Activated naive CD4-positive, alpha-beta T cell treated with anti-CD3 and anti-CD28 coated beads, Interleukin-2, amount 10 ng/mL, durations not matched to agents 7 days and 5 days (primary cell): Measurements from ENCODE around the gene LGALS8.
"Not testable (repeated sequence)": the region's sequence is repeated elsewhere in the genome, so short reads cannot be mapped to it uniquely, and the experiment has no call there.

Source experiments
- CTCF ChIA-PET: fragments of 350-600 bp; sonication (Branson Sonifier 250); formaldehyde crosslinking; loops from one replicate; lab custom pipeline; 2021; ENCODE audit warnings: antibody characterized with exemption; lab: Charles Lee
- DNase-seq: peaks from one replicate; pipeline ENCODE4 v3.0.0-alpha.2; 2020
- H3K27ac Mint-ChIP-seq: one replicate; pipeline ENCODE4 v1.8.0; 2021; ENCODE audit warnings: mild to moderate bottlenecking, moderate library complexity, mixed read lengths
- H3K27me3 Mint-ChIP-seq: one replicate; pipeline ENCODE4 v1.8.0; 2021; ENCODE audit warnings: mild to moderate bottlenecking, mixed read lengths
- H3K36me3 Mint-ChIP-seq: one replicate; pipeline ENCODE4 v1.8.0; 2021; ENCODE audit warnings: mixed read lengths
- H3K4me1 Mint-ChIP-seq: one replicate; pipeline ENCODE4 v1.8.0; 2021; ENCODE audit warnings: mixed read lengths
- H3K4me3 Mint-ChIP-seq: one replicate; pipeline ENCODE4 v1.8.0; 2021; ENCODE audit warnings: mild to moderate bottlenecking, moderate library complexity, mixed read lengths
- H3K9me3 Mint-ChIP-seq: one replicate; pipeline ENCODE4 v1.8.0; 2021; ENCODE audit warnings: mixed read lengths

Gene LGALS8

DNA sequence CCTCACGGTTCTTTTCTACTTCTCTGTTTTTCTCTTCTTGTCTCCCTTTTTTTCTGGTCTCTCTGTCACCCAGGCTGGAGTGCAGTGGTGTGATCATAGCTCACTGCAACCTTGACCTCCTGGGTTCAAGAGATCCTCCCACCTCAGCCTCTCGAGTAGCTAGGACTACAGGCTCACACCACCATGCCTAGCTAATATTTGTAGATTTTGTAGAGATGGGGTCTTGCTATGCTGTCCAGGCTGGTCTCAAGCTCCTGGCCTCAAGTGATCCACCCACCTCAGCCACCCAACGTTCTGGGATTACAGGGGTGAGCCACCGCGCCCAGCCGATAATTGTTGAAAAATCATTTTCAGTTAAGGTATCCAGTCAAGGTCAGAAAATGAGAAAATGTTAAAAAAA is 25.9 kb upstream of the LGALS8 start:
- Mint-ChIP-seq H3K27me3 (peaks cover 19% of the 10 kb centered on the region), H3K36me3 (no peaks in the 10 kb centered on the region), H3K4me1 (peaks cover 8% of the 10 kb centered on the region), H3K27ac (no peak overlapping the region), H3K4me3 (no peak overlapping the region), H3K9me3 (no peaks in the 10 kb centered on the region)
- DNase-seq: no peak
- CTCF ChIA-PET: no interaction called here

GRCh38 chr1:236501093-236501492 is 22.7 kb upstream of the LGALS8 start:
- no peak overlapping the region for H3K27ac Mint-ChIP-seq
- no peak overlapping the region for H3K4me3 Mint-ChIP-seq
- H3K9me3 Mint-ChIP-seq: no peaks in the 10 kb centered on the region
- CTCF ChIA-PET: interaction anchor here (0.6 to 0.9 kb wide), 2 partner anchors 11 to 13 kb away, joined by 3 to 6 read pairs; no protein-coding TSS in a partner anchor
- H3K36me3 Mint-ChIP-seq: no peaks in the 10 kb centered on the region
- no peak for DNase-seq
- peaks cover 16% of the 10 kb centered on the region for H3K4me1 Mint-ChIP-seq
- peaks cover 26% of the 10 kb centered on the region for H3K27me3 Mint-ChIP-seq

- Mint-ChIP-seq H3K4me1 (peaks cover 16% of the 10 kb centered on the region), H3K9me3 (no peaks in the 10 kb centered on the region), H3K36me3 (no peaks in the 10 kb centered on the region), H3K27ac (peak overlapping the region; percentile 80), H3K27me3 (peaks cover 19% of the 10 kb centered on the region), H3K4me3 (peak overlapping the region; percentile 44)
- CTCF ChIA-PET: no interaction called here
- no peak for DNase-seq
These were observed 21.2 kb upstream of the LGALS8 start for GRCh38 chr1:236502579-236502971.

DNA sequence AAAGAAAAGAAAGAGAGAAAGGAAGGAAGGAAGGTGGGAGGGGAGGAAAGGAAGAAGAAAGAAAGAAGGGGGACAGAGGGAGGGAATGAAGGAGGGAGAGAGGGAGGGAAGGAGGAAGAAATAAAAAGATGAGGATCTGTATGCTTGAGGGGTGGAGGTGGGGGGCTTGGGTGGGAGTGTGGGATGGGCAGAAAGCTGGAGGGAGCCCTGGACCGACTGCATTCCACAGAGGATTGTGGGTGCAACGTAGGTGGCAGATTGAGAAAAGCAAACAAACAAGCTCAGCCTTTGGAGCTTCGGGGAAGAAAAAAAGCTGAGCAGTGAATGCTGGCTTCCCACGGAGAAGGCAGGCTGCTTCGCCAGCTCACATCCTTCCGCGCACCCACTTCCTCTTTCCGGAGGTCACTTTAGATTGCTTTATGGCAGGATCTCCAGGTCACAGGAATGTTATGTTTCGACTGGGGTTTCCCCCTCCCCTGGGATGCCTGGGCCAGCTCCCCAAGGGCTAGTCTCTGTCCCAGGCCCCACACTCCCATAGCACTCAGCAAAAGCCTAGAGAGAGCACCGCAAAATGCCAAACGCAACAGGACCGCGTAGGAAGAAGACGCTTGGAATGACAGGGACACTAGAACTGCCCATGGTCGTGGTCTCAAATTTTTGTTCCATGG is 20.7 kb upstream of the LGALS8 start:
- CTCF ChIA-PET: no interaction called here
- Mint-ChIP-seq H3K4me3 (peak overlapping the region; percentile 44), H3K9me3 (no peaks in the 10 kb centered on the region), H3K27me3 (peaks cover 19% of the 10 kb centered on the region), H3K27ac (peak overlapping the region; percentile 80), H3K36me3 (no peaks in the 10 kb centered on the region), H3K4me1 (peaks cover 16% of the 10 kb centered on the region)
- DNase-seq: no peak

GRCh38 chr1:236504338-236504737 is 19.4 kb upstream of the LGALS8 start:
- H3K9me3 Mint-ChIP-seq, DNase-seq, H3K36me3 Mint-ChIP-seq, H3K4me3 Mint-ChIP-seq, CTCF ChIA-PET, H3K27ac Mint-ChIP-seq: not testable (repeated sequence)
- peaks cover 19% of the 10 kb centered on the region for H3K27me3 Mint-ChIP-seq
- peaks cover 26% of the 10 kb centered on the region for H3K4me1 Mint-ChIP-seq

GRCh38 chr1:236507022-236507700 is 16.6 kb upstream of the LGALS8 start:
- H3K27ac Mint-ChIP-seq: no peak overlapping the region
- peaks cover 21% of the 10 kb centered on the region for H3K27me3 Mint-ChIP-seq
- no peaks in the 10 kb centered on the region for H3K36me3 Mint-ChIP-seq
- DNase-seq: no peak
- H3K9me3 Mint-ChIP-seq: no peaks in the 10 kb centered on the region
- CTCF ChIA-PET: no interaction called here
- H3K4me3 Mint-ChIP-seq: no peak overlapping the region
- peaks cover 36% of the 10 kb centered on the region for H3K4me1 Mint-ChIP-seq

DNA sequence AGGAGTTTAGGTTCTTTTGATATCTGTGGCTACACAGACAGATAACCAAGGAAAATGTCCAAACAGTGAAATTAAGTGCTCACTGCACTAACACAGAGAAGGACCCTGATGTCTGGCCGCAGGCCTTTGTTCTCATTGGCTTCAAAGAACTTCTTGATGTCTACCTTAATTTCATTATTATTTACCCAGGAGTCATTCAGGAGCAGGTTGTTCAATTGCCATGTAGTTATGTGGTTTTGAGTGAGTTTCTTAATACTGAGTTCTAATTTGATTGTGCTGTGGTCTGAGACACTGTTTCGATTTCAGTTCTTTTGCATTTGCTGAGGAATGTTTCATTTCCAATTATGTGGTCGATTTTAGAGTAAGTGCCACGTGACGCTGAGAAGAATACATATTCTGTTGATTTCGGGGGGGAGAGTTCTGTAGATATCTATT is 15.2 kb upstream of the LGALS8 start:
- H3K36me3 Mint-ChIP-seq: no peaks in the 10 kb centered on the region
- no peaks in the 10 kb centered on the region for H3K9me3 Mint-ChIP-seq
- no peak for DNase-seq
- CTCF ChIA-PET: no interaction called here
- H3K4me3 Mint-ChIP-seq: no peak overlapping the region
- H3K27ac Mint-ChIP-seq: no peak overlapping the region
- peaks cover 13% of the 10 kb centered on the region for H3K27me3 Mint-ChIP-seq
- H3K4me1 Mint-ChIP-seq: peaks cover 22% of the 10 kb centered on the region

DNA sequence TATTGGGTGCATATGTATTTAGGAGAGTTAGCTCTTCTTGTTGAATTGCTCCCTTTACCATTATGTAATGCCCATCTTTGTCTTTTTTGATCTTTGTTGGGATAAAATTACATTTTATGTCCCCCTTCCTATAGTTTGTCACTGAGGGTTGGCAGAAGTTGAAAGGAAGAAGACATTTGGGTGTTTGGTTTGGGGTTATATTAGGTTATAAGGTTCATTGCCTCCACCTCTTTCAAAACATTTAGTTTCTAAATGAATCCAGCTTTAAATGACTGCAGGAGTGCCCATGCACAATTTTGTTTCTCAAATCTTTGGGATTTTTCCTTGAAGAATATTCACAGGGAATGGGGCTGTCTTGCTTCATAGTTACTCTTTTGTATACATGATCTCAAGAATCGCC is 14.6 kb upstream of the LGALS8 start:
- Mint-ChIP-seq H3K36me3 (no peaks in the 10 kb centered on the region), H3K27ac (no peak overlapping the region), H3K4me1 (peaks cover 21% of the 10 kb centered on the region), H3K9me3 (no peaks in the 10 kb centered on the region), H3K4me3 (no peak overlapping the region), H3K27me3 (peaks cover 10% of the 10 kb centered on the region)
- CTCF ChIA-PET: no interaction called here
- DNase-seq: no peak

- Mint-ChIP-seq H3K27ac (no peak overlapping the region), H3K27me3 (peaks cover 6% of the 10 kb centered on the region), H3K4me1 (peaks cover 21% of the 10 kb centered on the region), H3K9me3 (no peaks in the 10 kb centered on the region), H3K36me3 (no peaks in the 10 kb centered on the region), H3K4me3 (no peak overlapping the region)
- no peak for DNase-seq
- CTCF ChIA-PET: no interaction called here
These were observed 14.0 kb upstream of the LGALS8 start for GRCh38 chr1:236509647-236510401.

DNA sequence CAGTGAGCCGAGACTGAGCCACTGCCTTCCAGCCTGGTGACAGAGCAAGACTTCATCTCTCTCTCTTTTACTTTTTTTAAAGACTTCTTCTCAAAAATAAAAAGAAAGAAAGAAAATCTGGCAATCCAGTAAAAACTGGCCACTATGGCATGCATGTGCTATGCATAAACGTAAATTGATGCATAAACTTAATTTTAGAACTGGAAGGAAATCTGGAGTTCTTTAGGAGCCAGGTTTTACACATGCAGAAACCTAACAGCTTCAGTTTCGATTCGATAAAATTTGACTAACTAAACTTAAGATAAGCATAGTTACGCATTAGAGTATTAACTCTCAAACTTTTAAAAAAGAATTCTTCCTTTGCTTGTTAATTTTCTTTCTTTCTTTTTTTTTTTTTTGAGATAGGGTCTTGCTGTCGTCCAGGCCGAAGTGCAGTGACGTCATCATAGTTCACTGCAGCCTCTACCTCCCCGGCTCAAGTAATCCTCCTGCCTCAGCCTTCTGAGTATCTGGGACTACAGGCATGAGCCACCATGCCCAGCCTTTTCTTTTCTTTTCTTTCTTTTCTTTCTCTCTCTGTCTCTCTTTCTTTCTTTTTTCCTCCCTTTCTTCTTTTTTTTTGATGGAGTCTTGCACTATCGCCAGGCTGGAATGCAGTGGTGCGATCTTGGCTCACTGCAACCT is 11.9 kb upstream of the LGALS8 start:
- DNase-seq: no peak
- Mint-ChIP-seq H3K36me3 (peaks cover 1% of the 10 kb centered on the region), H3K4me3 (no peak overlapping the region), H3K27me3 (peaks cover 8% of the 10 kb centered on the region), H3K9me3 (no peaks in the 10 kb centered on the region), H3K27ac (no peak overlapping the region), H3K4me1 (peaks cover 39% of the 10 kb centered on the region)
- CTCF ChIA-PET: interaction anchor here (1.0 kb wide), 1 partner anchor 11 kb away, joined by 6 read pairs; no protein-coding TSS in a partner anchor

DNA sequence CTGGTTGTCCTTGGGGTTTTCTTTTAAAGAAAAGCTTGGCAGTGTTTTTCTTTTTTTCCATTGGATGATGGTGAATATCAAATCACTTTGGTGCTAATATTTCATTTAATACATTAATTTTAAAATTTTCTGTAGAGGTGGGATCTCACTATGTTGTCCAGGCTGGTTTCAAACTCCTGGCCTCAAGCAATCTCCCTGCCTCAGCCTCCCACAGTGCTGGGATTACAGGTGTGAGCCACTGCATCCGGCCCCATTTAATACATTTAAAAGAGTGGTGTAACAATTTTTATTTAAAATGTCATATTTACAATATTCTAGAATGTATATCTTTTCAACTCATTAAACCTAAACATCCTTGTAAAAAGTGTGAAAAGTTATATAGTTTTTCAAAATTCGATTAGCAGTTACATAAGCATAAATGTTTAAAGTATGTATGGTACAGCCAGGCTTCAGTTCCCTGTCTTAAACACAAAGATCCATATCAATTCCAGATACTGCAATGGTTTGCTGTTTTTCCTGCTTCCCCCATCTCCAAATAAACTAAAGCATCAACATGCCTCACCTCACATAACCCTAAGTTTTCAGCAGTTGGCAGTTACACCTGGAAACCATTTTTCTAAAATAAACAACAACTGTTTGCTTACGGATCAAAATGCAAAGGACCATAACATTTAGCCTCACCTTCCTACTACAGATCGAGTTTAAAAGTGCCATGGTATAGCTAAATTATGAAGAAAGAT is 8.9 kb upstream of the LGALS8 start:
- no peak for DNase-seq
- Mint-ChIP-seq H3K36me3 (peaks cover 1% of the 10 kb centered on the region), H3K4me3 (no peak overlapping the region), H3K9me3 (no peaks in the 10 kb centered on the region), H3K27ac (no peak overlapping the region), H3K4me1 (peaks cover 41% of the 10 kb centered on the region), H3K27me3 (peaks cover 11% of the 10 kb centered on the region)
- CTCF ChIA-PET: no interaction called here

GRCh38 chr1:236515443-236515958 is 8.3 kb upstream of the LGALS8 start:
- no peaks in the 10 kb centered on the region for H3K9me3 Mint-ChIP-seq
- H3K27ac Mint-ChIP-seq: no peak overlapping the region
- H3K27me3 Mint-ChIP-seq: peaks cover 15% of the 10 kb centered on the region
- DNase-seq: no peak
- no peak overlapping the region for H3K4me3 Mint-ChIP-seq
- peaks cover 36% of the 10 kb centered on the region for H3K4me1 Mint-ChIP-seq
- peaks cover 1% of the 10 kb centered on the region for H3K36me3 Mint-ChIP-seq
- CTCF ChIA-PET: no interaction called here

DNA sequence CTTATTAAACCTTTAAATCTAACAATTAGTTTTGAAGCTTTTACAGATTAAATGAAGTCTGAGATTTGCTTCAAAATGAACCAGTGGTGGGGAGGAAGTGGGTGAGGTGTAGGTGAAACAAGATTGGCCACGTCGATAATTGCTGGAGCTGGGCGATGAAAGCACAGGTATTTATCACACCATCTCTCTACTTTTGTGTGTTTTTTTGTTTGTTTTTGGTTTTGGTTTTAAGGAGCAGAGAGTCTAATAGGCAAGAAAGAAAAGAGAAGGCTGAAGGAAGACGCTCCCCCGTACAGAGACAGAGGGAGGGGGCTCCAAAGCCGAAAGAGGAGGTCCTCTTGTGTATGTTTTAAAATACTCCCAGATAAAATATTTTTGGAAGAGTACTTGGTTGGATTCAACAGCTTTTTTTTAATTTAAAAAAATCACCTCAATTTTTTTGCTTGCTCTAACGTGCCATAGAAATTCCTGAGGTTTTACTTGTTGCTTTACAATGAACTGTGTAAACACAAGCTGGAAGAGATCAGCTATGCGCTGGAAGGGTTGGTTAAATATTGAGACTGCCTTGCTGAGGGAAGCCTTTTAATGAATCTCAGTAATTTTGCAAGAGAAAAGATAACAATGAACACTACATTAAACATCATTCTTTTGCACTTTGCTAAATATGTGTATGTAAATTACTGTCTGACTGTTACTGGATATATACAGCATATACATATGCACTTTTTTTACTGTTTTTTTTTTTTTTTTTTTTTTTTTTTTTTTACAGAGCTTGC is 6.7 kb upstream of the LGALS8 start:
- Mint-ChIP-seq H3K36me3 (peaks cover 4% of the 10 kb centered on the region), H3K4me1 (peaks cover 36% of the 10 kb centered on the region), H3K27ac (peak overlapping the region; percentile 80), H3K27me3 (peaks cover 15% of the 10 kb centered on the region), H3K4me3 (peak overlapping the region; percentile 45), H3K9me3 (no peaks in the 10 kb centered on the region)
- peak; percentile 69 for DNase-seq
- CTCF ChIA-PET: no interaction called here
